Activated B cell treated with CpG ODN at 0.5 μM for 24 hours (primary cell): ENCODE data around the gene MAB21L3. TPM values are rescaled to one million over a fixed set of nuclear protein-coding genes. Genes with fewer than 3 reads are reported as not detected.

Experiments used
- ATAC-seq: fragments of 200-7000 bp; cut with Tn5 transposase; one replicate; pipeline ENCODE4 v1.10.0; 2021; ENCODE audit warnings: low read depth, mild to moderate bottlenecking, moderate library complexity
- CTCF ChIA-PET: fragments of 350-600 bp; sonication (Branson Sonifier 250); formaldehyde crosslinking; loops from one replicate; lab custom pipeline; 2021; ENCODE audit warnings: antibody characterized with exemption; lab: Charles Lee
- POLR2A ChIA-PET: fragments of 350-600 bp; sonication (Branson Sonifier 250); formaldehyde crosslinking; loops from one replicate; lab custom pipeline; 2021; ENCODE audit warnings: antibody characterized with exemption; lab: Charles Lee
- DNase-seq: peaks from one replicate; pipeline ENCODE4 v3.0.0; 2022
- H3K27ac Mint-ChIP-seq: one replicate; pipeline ENCODE4 v1.8.0; 2020; ENCODE audit warnings: mixed read lengths
- H3K27me3 Mint-ChIP-seq: one replicate; pipeline ENCODE4 v1.8.0; 2021; ENCODE audit warnings: mixed read lengths
- H3K36me3 Mint-ChIP-seq: one replicate; pipeline ENCODE4 v1.8.0; 2021; ENCODE audit warnings: low read depth, mixed read lengths
- H3K4me1 Mint-ChIP-seq: one replicate; pipeline ENCODE4 v1.8.0; 2021; ENCODE audit warnings: mixed read lengths
- H3K4me3 Mint-ChIP-seq: one replicate; pipeline ENCODE4 v1.8.0; 2020; ENCODE audit warnings: mild to moderate bottlenecking, mixed read lengths
- H3K9me3 Mint-ChIP-seq: one replicate; pipeline ENCODE4 v1.8.0; 2020; ENCODE audit warnings: mixed read lengths
- CTCF ChIP-seq: fragments of 200-600 bp; IDR thresholded peaks from one replicate; pipeline ENCODE4 v1.8.0; 2022; ENCODE audit warnings: antibody characterized with exemption, mild to moderate bottlenecking
- intact Hi-C: fragments of 100-400 bp; cut with micrococcal nuclease; formaldehyde crosslinking; loops from one replicate; pipeline ENCODE4 v1.15.1; 2024
- total RNA-seq: library from RNA; stranded (reverse); gene quantifications from 2 replicates; pipeline ENCODE4 v1.2.3, GENCODE V29; 2022

The MAB21L3 gene
- total RNA-seq, 1 donor from 2014 or later: not detected

GRCh38 chr1:116165572-116165971 lies 54.4 kb downstream of the MAB21L3 start:
- Mint-ChIP-seq H3K9me3 (no peaks in the 10 kb centered on the region), H3K4me1 (peaks cover 11% of the 10 kb centered on the region), H3K27ac (no peak overlapping the region), H3K27me3 (peaks cover 6% of the 10 kb centered on the region), H3K36me3 (no peaks in the 10 kb centered on the region), H3K4me3 (no peak overlapping the region)
- intact Hi-C loops: loop anchor here (5.0 kb wide), 1 partner anchor 207 kb away; the partner anchor contains the start of gene ATP1A1
- DNase-seq: no peak
- ChIA-PET CTCF (interaction anchor here (0.8 to 2.9 kb wide), 6 partner anchors 12 to 321 kb away, joined by 3 to 9 read pairs (median 4); no protein-coding TSS in a partner anchor), POLR2A (no interaction called here)
- TF ChIP-seq CTCF: no peak
- no peak for ATAC-seq

- DNase-seq: no peak
Measured at GRCh38 chr1:116166011-116166571, 54.9 kb downstream of the MAB21L3 start.

GRCh38 chr1:116166655-116167054 lies 55.5 kb downstream of the MAB21L3 start:
- ATAC-seq: no peak
- H3K36me3 Mint-ChIP-seq: no peaks in the 10 kb centered on the region
- no peak overlapping the region for H3K4me3 Mint-ChIP-seq
- H3K27me3 Mint-ChIP-seq: peaks cover 6% of the 10 kb centered on the region
- POLR2A ChIA-PET: no interaction called here
- intact Hi-C loops: loop anchor here (5.0 kb wide), 1 partner anchor 206 kb away; the partner anchor contains the start of gene ATP1A1
- DNase-seq: no peak
- H3K27ac Mint-ChIP-seq: no peak overlapping the region
- peaks cover 11% of the 10 kb centered on the region for H3K4me1 Mint-ChIP-seq
- TF ChIP-seq CTCF: no peak
- CTCF ChIA-PET: interaction anchor here (1.6 to 2.9 kb wide), 2 partner anchors 13 to 27 kb away, joined by 4 to 9 read pairs; no protein-coding TSS in a partner anchor
- H3K9me3 Mint-ChIP-seq: no peaks in the 10 kb centered on the region

More at GRCh38 chr1:116166011-116166571, 54.9 kb downstream of the MAB21L3 start:
- ChIA-PET CTCF (interaction anchor here (1.1 to 2.9 kb wide), 5 partner anchors 12 to 319 kb away, joined by 4 to 9 read pairs (median 4); no protein-coding TSS in a partner anchor), POLR2A (no interaction called here)
- H3K27ac Mint-ChIP-seq: no peak overlapping the region
- no peak for ATAC-seq
- peaks cover 11% of the 10 kb centered on the region for H3K4me1 Mint-ChIP-seq
- H3K27me3 Mint-ChIP-seq: peaks cover 6% of the 10 kb centered on the region
- no peak for TF ChIP-seq CTCF
- no peaks in the 10 kb centered on the region for H3K9me3 Mint-ChIP-seq
- H3K4me3 Mint-ChIP-seq: no peak overlapping the region
- H3K36me3 Mint-ChIP-seq: no peaks in the 10 kb centered on the region
- intact Hi-C loops: loop anchor here (5.0 kb wide), 1 partner anchor 206 kb away; the partner anchor contains the start of gene ATP1A1

DNA sequence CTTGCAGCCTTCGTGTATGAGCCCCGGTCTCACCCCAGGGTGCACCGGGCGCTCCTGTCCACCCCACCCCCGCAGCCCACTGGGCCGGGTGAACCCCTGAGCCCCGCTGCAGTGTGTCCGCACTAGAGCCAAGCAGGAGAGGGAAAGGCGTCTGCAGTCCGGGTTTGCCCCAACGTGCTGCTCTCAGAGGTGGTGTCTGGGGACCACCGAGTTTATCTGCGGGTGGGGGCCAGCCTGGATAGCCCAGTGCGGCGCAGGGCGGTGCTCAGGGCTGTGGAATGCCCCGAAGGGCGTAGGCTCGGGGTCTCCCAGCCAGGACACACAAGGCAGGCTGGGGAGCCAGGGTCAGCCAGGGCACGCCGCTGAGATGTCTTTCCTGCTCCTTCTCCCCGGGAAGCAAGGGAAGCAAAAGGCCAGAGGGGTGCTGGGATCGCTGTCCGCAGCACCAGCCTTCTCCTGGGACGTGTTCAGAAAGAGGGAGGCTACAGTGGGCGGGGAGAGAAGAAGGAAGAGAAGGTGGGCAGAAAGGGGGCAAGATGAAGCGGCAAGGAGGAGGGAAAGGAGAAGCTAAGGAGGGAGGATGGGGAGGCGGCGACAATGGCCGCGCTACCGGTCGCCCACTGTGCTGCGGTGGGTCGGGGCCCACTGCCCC lies 56.6 kb downstream of the MAB21L3 start:
- DNase-seq (no peak), ATAC-seq (peak; percentile 18)
- CTCF ChIA-PET: interaction anchor here (1.0 to 2.9 kb wide), 4 partner anchors 9 to 317 kb away, joined by 3 to 9 read pairs (median 3); no protein-coding TSS in a partner anchor
- H3K36me3 Mint-ChIP-seq: no peaks in the 10 kb centered on the region
- H3K9me3 Mint-ChIP-seq: no peaks in the 10 kb centered on the region
- H3K4me3 Mint-ChIP-seq: peak overlapping the region; percentile 83
- POLR2A ChIA-PET: no interaction called here
- H3K4me1 Mint-ChIP-seq: peaks cover 11% of the 10 kb centered on the region
- no peak for TF ChIP-seq CTCF
- intact Hi-C loops: loop anchor here (1.0 to 5.0 kb wide), 4 partner anchors 15 to 318 kb away; partner anchors contain the start of gene ATP1A1
- H3K27ac Mint-ChIP-seq: peak overlapping the region; percentile 26
- peaks cover 6% of the 10 kb centered on the region for H3K27me3 Mint-ChIP-seq
